Sigmoid colon (tissue), 4 donors: ENCODE measurements around the gene GSE1.

ENCODE experiments used
- EP300 ChIP-seq, 4 donors: sonication (generic); formaldehyde crosslinking; IDR thresholded peaks; one replicate each; pipeline ENCODE4 v1.6.1; 2017; ENCODE audit warnings: antibody characterized with exemption in 4 of 4
- POLR2A ChIP-seq, 2 donors: fragments of 450-650 bp; IDR thresholded peaks; one replicate each; pipeline ENCODE4 v1.6.1; 2016; ENCODE audit warnings: antibody characterized with exemption in 2 of 2, mild to moderate bottlenecking in 2 of 2, moderate library complexity in 2 of 2
- POLR2AphosphoS5 ChIP-seq, 4 donors: sonication (generic); formaldehyde crosslinking; IDR thresholded peaks; one replicate each; pipeline ENCODE4 v1.6.1; 2017; ENCODE audit warnings: antibody characterized with exemption in 4 of 4
- TF ChIP-seq, protein P1 (sequence below), 4 experiments: fragments of 450-650 bp in 3 of 4; fragments of 200-600 bp in 1 of 4; IDR thresholded peaks; one replicate each; pipeline ENCODE4 v1.5.1; 2016 to 2019; ENCODE audit warnings: antibody characterized with exemption in 4 of 4, mild to moderate bottlenecking in 3 of 4, moderate library complexity in 2 of 4

DNA sequence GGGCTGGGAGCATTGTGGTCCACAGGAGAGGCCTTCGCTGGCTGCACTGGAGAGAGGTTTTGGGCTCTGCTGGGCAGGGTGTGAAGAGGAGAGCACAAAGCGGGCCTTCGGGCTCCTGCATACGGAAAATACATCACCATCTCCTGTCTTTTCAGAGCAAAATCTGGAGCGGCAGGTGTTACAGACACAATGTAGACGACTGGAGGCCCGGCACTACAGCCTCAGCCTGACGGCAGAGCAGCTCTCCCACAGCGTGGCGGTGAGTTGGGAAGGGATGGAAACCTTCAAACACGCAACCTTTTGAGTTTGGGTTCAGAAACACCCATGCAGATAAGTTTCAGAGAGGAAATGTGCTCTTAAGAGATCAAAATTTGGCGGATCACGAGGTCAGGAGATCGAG, 57.7 kb downstream of the GSE1 start:
- TF ChIP-seq, protein P1, sequence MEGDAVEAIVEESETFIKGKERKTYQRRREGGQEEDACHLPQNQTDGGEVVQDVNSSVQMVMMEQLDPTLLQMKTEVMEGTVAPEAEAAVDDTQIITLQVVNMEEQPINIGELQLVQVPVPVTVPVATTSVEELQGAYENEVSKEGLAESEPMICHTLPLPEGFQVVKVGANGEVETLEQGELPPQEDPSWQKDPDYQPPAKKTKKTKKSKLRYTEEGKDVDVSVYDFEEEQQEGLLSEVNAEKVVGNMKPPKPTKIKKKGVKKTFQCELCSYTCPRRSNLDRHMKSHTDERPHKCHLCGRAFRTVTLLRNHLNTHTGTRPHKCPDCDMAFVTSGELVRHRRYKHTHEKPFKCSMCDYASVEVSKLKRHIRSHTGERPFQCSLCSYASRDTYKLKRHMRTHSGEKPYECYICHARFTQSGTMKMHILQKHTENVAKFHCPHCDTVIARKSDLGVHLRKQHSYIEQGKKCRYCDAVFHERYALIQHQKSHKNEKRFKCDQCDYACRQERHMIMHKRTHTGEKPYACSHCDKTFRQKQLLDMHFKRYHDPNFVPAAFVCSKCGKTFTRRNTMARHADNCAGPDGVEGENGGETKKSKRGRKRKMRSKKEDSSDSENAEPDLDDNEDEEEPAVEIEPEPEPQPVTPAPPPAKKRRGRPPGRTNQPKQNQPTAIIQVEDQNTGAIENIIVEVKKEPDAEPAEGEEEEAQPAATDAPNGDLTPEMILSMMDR (IDR thresholded peaks at IDR 0.05), result no peak
- no peak for TF ChIP-seq EP300 (IDR thresholded peaks at IDR 0.05)
- no peak for TF ChIP-seq POLR2AphosphoS5 (IDR thresholded peaks at IDR 0.05)
- TF ChIP-seq POLR2A (IDR thresholded peaks at IDR 0.05), result no peak
